GM18498 (cell line): Measurements from ENCODE around the gene C11orf21.

Experiments
- ATAC-seq: cut with Tn5 transposase; IDR thresholded peaks from one replicate; pipeline ENCODE4 v1.9.1; 2021; ENCODE audit warnings: mild to moderate bottlenecking, moderate library complexity; ENCODE audit not compliant: unreplicated experiment

Gene C11orf21

DNA sequence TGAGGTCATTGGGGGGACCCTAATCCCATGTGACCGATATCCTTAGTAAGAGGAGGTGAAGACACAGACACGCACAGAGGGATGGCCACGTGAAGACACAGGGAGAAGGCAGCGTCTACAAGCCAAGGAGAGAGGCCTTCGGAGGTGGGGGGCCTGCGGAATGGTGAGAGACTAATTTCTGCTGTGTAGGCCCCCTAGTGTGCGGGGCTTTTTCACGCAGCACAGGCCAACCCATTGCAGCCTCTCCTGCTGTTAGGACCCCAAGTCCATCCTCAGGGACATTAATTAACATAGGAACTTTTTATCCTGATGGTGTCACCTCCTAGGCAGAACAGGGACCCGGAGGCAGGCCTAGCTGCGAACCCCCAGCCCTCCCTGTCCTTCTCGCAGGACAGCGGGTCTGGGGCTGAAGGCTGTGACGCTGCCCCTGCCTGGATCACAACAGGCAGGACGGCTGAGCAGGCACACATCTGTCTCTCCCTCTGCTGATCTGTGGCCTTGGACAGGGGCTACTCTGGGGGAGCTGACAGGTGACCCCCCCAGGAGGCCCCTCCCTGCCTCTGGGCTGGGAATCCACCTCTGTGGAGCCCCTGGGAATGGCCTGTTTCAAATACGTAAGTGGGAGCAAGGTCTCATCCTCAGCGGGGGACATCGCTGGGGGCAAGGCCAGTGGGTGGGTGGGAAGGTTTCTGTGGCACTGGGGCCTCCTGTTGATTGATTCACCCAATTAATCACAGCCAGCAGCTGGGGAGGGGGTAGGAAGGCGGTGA is 39.2 kb downstream of the C11orf21 start:
- ATAC-seq, result no peak

DNA sequence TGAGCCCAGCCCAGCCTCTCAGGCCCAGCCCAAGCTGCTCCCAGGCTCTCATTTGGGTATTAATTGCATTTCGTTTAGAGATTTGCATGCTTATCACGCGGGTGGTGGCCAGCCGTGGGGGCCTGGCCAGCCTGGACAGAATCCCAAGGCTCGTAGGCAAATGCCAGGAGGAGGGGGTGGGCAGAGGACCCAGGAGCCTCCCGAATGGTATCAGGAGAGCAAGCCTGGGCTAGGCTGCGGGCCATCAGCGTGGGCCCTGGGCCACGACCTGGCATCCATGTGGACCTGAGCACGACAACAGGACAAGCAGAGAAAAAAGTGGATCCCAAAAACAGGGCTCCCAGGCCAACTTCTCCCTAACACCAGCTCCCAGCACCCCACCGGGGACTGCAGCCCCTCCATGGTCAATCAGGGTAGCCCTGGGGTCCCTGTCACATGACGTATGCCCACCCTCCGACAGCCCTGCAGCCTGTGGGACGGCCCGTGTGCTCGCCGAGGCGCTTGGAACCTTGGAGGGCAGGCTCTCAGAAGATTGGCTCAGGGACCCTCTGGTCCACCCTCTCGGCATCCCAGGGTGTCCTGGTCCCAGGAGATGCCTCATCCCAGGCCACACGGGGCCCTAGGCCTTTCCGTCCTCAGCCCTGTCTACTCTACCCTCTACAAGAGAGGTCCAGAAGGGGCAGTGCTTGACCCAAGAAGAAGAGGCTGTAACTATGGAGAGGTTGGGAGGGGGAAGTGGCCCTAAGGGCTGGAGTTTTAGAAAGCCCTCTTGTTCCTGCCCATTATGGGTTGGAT is 40.1 kb downstream of the C11orf21 start:
- no peak for ATAC-seq

DNA sequence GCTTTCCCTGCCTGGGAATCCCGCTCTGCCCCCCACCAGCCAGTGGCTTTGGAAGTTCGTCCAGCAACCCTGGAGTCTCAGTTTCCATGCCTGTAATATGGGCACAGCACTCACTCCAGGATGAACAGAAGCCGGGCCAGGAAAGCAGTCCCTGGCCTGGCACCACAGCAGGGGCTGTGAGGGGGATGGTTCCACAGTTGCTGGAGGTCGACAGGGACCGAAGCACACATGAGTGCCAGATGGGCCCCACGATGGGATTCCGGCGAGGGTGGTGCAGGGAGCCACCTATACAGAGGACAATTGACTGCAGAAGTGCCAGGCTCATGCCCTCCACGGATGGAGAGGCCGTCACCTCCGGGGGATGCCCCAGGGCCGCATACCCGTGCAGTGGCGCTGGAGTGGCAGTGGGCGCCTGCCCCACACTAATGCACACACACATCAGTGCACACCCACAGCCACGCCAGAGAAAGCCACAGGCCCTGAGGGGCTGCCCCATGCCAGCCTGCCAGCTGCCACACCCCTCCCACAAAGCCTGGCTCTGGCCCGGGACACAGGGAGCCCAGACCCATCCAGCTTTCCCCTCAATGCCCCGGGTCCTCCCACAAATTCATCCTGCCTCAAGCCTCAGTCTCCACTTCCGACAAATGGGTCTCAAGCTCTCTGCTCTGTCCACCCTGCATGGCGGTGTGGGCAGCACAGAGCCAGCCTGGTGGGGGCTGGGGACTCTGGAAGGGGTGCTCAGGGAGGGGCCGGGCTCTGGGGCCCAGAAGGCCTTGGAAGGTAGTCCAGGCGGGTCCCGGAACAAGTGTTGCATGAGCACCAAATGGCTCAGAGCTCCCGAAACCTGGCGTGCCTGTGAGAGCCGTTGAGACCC is 41.0 kb downstream of the C11orf21 start:
- no peak for ATAC-seq

DNA sequence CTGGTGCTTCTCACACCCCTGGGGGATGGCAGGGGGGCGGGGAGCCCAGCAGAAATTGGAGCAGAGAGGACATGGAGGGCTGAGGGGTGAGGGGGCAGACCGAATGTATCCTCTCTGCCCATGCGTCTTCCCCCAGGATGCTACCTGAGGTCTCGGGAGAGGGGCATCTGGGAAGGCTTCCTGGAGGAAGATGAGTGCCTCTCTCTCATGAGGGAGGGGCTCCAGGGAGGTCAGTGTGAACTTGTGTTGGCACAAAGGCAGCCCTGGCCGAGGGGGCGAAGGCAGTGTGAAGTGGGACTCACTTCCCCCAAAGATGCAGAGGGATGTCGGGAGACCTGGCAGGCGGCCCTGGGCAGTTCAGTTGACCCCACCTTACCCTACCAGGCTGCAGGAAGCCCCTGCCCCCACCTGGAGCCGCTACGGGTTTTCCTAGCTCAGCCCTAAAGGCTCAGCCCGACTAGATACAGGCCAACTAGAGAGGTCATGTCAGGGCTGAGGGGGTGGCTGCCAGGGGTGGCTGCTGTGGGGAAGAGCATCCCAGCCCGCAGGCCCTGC is 41.7 kb downstream of the C11orf21 start:
- no peak for ATAC-seq

DNA sequence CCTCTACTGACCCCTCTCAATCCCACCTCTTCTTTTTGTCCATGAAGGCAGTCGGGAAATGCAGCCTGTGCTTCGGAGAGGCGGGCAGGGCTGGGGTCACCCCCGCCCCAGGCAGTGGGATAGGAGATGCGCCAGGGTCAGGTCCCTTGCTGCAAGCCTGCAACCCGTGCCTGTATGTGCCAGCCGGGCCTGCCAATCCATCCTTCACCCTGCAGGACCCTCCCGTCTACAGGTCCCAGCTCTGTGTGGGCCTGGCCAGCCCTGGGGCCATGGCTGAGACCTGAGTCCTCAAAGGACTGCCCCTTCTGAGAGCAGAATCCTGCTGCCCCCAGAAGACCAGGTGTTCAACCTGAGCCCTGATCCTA is 42.3 kb downstream of the C11orf21 start:
- no peak for ATAC-seq

DNA sequence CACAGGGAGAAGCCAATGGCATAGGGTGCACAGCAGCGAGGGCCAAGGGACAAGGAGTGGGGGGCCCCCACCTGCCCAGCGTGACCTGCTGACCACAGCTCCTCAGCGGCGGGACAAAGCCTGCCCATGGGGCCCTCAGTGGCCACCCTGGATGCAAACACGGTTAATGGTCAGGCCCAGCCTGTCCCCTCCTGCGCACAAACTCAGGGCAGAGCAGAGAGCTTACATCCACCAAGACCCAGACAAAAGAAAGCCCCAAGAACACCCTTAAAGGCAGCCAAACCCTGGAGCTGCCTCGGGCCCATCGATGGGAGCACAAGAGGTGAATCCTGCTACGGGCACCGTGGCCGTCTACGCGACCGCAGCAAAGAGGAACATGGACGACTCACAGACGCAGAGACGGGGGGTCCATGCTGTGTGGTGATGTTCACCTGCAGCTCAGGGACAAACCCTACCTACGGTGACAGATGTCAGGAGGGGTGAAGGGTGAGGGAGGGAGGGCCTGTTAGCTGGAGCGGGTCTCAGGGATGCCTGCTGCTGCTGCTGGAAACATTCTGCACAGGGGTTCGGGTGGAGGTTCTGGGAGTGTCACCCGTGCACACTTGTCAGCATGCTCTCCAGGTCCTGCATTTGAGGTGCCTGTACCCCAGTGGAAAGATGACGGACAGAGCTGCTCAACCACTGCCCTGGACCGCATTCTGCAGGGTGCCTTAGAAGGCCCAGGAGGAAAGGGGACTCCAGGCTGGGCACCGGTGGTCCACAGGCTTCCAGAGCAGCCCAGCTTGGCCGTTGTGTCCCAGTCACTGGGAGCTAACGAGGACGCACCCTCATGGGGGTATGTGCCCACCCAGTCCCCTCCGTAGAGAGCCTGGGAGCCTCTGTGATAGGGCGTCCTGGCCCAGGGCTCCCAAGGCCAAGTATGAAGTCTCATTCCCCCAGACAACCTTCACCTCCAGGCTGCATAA is 42.9 kb downstream of the C11orf21 start:
- ATAC-seq, result no peak

DNA sequence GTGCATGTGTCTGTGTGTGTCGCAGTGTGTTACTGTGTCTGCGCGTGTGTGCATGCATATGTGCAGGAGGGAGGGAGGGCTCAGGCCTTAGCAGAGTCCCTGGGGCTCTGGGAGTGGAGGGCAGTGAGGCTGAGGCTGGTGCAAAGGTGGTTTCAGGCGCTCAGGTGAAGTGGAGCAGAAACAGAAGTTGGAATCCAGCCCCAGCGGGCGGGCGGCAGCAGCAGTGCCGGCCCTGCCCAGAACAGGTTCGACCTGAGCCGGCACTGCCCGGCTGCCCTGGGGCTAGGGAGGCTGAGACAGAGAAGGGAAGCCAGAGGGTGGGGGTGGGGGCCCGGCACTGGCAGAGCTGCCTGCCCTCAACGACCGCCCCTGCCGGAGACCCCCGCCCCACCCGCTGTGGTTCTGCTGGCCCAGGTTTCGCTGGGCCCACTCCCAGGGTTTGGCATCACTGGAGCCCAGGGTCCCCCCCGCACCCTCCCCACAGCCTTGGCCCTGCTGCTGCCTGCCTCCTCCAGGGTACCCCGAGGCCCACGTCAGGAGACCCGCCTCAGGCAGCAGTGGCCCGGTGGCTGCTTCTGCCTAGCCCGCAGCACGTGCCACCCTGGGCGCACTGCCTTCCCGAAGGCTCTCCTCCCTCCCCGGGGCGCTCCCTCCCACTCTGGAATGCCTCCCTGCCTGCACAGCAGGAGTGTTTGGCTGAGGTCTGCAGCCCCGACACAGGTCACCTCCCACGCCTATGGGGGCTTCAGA is 44.6 kb downstream of the C11orf21 start:
- ATAC-seq, result no peak

DNA sequence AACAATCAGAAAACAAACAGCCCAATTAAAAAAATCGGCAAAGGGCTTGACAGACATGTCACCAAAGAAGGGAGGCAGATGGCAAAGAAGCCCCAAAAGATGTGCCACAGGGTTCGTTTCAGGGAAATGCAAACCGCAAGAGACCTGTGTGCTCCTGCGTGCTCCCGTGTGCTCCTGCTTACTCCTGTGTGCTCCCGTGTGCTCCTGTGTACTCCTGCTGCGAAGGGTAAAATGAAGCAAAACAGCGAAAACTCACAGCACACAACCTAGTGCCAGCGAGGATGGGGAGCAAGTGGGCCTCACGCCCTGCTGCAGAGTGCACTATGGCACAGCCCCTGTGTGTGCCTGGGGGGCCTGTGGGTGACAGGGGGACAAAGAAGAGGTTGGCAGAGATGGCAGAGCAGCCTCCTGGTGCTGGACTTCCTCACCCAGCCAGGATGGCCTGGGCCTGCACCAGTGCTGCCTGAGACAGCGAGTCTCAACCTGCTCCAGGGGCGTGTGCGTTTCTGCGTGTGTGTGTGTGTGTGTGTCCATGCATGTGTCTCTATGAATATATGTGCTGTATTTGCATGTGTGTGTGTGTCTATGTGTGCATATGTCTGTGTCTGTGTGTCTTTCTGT is 45.3 kb downstream of the C11orf21 start:
- ATAC-seq, result no peak

DNA sequence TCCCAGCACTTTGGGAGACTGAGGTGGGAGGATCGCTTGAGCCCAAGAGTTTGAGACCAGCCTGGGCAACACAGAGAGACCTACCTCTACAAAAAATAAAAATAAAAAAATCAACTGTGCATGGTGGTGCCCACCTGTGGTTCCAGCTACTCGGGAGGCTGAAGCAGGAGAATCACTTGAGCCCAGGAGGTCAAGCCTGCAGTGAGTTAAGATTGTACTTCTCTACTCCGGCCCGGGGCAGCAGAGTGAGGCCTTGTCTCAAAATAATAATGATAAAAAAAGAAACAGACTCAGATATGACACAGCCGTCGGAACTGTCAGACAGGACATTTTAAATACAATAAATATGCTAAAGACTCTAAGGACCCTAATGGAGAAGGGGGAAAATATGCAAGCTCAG is 49.7 kb downstream of the C11orf21 start:
- no peak for ATAC-seq

DNA sequence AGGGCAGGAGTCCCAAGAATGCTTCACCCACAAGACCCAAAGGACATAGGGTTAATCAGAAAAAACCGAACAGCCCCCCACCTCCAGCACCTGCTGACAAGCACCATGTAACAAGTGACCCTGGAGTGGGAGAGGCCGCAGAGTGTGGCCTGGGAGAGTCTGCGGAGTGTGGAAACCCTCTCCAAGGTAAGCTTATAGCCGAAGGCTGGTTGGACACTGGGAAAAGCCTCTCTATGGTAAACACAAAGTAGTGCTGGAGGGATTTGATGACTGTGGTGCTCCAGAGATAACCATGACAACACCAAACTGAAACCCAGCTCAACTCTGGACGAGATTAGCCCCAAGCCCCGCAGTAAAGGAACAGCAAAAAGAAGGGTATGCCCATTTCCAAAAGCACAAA is 50.6 kb downstream of the C11orf21 start:
- ATAC-seq, result no peak

DNA sequence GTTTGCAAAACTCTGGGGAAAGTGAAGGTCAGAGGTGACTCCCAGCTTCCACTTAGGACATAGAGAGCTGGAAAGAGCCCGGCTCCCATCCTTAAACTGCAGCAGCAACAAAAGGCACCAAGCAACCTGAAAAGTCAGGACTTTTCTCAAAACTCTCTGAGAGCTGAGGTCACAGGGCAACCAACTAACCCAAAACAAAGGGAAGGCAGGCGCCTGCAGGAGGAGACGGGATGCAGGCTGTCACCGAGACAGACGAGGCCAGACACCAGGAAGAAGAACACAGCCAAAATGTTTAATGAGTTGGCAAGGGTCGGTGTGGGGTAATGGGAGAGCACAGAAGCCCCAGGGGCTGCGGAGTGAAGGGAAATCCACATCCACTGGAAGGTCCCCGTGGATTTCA is 51.2 kb downstream of the C11orf21 start:
- no peak for ATAC-seq

DNA sequence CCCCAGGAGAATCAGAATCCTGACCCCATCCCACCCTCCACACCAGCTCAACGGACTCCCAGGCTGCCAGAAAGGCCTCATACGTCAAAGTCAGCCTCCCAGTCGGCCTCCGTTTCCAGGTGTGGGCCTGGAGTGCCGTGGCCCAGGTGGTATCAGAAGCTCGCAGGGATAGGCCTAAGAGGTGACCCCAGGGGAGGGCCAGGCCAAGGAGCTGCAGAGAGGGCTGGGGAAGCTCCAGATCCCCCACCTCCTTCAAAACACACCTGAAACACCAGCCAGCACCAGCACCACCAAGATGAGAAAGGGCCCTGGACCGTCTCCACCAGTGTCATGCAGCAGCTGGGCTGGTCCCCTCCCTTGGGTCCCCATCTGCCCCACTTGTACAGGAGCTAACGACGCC is 51.7 kb downstream of the C11orf21 start:
- ATAC-seq, result no peak

DNA sequence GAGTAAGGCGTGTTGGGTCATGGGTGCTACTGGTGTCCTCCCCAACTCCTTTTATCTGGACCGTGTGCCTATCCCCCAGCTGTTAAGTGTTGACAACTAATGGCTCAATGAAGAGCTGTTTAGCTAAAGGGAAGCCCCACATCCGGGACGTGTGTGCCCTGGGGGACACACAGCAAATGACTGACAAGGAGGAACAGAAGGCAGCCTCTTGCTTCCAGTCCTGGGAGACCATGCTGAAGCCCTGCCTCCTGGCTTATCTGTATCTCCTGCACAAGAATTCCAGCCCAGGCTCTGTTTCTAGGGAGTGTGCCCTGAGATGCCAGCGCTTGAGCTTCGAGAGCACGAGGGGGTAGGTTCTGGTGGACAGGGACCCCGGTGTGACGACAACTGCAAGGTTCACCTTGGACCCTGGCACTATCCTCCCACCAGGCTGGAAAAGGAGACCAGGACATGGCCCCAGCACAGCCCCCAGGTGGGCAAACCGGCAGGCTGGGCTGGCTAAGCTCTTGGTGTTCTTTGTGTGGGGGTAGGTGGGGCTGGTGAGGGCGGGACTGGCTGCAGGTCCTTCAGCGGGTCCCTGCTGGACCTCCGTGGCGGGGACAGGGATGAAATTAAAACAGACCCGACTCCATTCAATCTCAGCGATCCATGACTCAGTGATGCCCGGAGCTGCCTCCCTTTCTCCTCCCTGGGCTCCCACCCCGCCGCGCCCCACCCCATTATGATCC is 52.4 kb downstream of the C11orf21 start:
- ATAC-seq, result no peak

DNA sequence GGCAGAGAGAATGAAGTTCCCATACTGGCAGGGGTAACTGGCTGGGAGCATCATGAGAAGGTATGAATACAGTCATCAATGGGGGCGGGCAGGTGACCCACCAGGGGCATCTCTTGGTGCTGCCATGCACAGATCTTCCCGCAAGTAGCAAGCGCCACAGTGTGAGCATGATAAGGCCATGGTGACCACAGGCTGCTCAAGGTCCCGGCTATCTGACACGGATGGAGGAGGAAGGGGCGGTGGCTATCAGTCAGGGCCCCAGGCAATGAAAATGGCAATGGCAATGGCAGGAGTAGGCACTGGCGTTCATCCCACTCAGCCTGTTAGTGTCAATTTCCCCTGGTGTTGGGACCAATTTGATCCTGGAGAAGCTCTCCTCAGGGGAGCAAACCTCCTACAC is 53.0 kb downstream of the C11orf21 start:
- no peak for ATAC-seq

DNA sequence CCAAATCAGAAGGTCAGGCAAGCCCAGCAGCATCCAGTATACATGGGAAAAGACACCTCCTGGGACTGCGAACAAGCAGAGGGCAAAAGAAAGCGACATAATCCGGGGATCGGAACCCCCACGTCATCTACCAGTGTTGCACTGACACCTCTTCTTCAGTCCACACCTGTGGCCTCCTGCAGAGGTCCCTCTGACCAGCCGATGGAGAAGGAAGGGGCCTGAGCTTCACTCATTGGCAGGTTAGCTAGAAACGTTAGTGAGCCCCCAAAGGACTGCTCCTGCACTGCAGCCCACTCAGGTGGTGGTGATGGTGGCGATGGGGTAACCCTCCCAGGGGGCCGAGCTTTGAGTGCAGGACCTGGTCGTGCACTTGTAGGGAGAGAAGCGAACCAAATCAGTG is 53.5 kb downstream of the C11orf21 start:
- ATAC-seq, result no peak

DNA sequence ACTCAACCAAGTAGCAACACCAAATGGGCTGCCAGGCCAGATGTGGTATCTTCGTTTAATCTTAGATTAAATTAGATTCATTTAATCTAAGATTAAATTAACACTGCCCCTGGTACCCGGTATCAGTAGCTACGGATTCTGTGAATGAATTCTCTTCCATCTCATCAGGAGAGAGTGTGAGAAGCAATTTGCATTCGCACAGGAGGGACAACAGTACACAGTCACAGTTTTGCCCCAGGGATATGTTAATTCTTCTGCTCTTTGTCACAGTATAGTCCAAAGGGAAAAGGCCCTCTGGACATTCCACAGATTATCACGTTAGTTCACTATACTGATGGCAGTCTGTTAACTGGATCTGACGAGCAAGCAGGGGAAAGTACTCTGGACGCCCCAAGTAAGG is 54.2 kb downstream of the C11orf21 start:
- ATAC-seq, result no peak
